Peyer's patch (tissue), 4 donors: Measurements from ENCODE around the gene CD82. TPM values are rescaled to one million over a fixed set of nuclear protein-coding genes. Genes with fewer than 3 reads are reported as not detected.

Experiments used
- DNase-seq, 3 donors: peaks; one replicate each; pipeline ENCODE4 v3.0.0-alpha.2; 2017 to 2019
- H3K27ac ChIP-seq, 4 donors: fragments of 200-600 bp; sonication (generic); one replicate each; pipeline ENCODE4 v1.5.1; 2016 to 2019
- H3K27me3 ChIP-seq, 2 donors: fragments of 200-600 bp; sonication (generic); one replicate each; pipeline ENCODE4 v1.5.1; 2019
- H3K36me3 ChIP-seq, 3 donors: fragments of 200-600 bp; sonication (generic); one replicate each; pipeline ENCODE4 v1.5.1; 2016 to 2019
- H3K4me1 ChIP-seq, 4 donors: fragments of 200-600 bp; sonication (generic); one replicate each; pipeline ENCODE4 v1.5.1; 2016 to 2019
- H3K4me3 ChIP-seq, 4 donors: fragments of 200-600 bp; sonication (generic); 1 replicate in 3 of 4; 2 replicates in 1 of 4; pipeline ENCODE4 v1.5.1; 2016 to 2019; ENCODE audit warnings: mild to moderate bottlenecking in 1 of 4
- H3K9me3 ChIP-seq, 4 donors: fragments of 200-600 bp; sonication (generic); one replicate each; pipeline ENCODE4 v1.5.1; 2016 to 2019; ENCODE audit warnings: mild to moderate bottlenecking in 1 of 4
- POLR2A ChIP-seq, 2 donors: fragments of 450-650 bp; IDR thresholded peaks; one replicate each; pipeline ENCODE4 v1.5.1; 2017; ENCODE audit warnings: antibody characterized with exemption in 2 of 2, mild to moderate bottlenecking in 2 of 2, moderate library complexity in 2 of 2
- total RNA-seq, 4 donors: library from RNA; depleted of rRNA; stranded (reverse); fragments of >200 nt; gene quantifications; one replicate each; pipeline ENCODE4 v1.1.0, GENCODE V29; 2016
- TF ChIP-seq, protein P1 (sequence below), 6 experiments: fragments of 450-650 bp in 4 of 6; fragments of 200-600 bp in 2 of 6; sonication (generic) in 1 of 6; IDR thresholded peaks; one replicate each; pipeline ENCODE4 v1.5.1; 2017 to 2019; ENCODE audit warnings: antibody characterized with exemption in 6 of 6, mild to moderate bottlenecking in 3 of 6, moderate library complexity in 1 of 6

Gene CD82
- total RNA-seq, 4 donors from 2014 or later, result 40.4 to 140 (median 78.4) TPM

DNA sequence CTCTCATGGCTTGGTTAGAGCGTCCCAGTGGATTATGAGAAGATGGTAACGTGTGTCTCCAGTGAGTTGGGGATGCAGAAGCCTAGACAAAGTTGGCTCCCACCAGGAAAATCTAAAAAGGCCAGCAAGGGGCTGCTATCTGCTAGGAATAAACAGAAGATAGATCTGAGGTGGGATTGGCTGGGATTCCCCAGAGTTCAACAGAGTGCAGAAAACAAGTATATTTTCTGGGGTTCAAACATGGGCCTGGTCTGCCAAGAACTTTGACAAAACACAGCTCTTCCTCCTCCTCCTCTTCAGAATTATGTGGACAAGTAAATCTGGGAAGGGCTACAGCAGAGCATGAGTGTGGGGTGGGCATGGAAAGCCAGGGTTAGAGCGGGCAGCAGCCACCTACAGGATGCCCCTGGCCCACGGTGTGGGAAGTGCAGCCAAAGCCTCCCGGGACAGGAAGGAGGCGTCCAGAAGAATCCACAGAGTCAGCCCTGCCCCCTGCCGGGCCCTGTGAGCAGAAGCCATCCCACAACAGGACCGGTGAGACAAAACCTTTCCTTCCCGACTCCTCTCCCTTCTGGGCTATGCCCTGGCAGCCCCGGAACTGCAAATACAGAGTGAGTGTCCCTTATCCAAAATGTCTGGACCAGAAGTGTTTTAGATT, 67.1 kb downstream of the CD82 start:
- Histone ChIP-seq H3K4me1 (peaks cover 0 to 21% (median 0%) of the 10 kb centered on the region in 4 donors), H3K27ac (no peak overlapping the region), H3K36me3 (no peaks in the 10 kb centered on the region), H3K27me3 (no peaks in the 10 kb centered on the region), H3K9me3 (no peaks in the 10 kb centered on the region), H3K4me3 (no peak overlapping the region)
- DNase-seq, result peak in 2 of 3 donors; percentile 58 to 61
- TF ChIP-seq POLR2A (IDR thresholded peaks at IDR 0.05), result no peak
- TF ChIP-seq, protein P1, sequence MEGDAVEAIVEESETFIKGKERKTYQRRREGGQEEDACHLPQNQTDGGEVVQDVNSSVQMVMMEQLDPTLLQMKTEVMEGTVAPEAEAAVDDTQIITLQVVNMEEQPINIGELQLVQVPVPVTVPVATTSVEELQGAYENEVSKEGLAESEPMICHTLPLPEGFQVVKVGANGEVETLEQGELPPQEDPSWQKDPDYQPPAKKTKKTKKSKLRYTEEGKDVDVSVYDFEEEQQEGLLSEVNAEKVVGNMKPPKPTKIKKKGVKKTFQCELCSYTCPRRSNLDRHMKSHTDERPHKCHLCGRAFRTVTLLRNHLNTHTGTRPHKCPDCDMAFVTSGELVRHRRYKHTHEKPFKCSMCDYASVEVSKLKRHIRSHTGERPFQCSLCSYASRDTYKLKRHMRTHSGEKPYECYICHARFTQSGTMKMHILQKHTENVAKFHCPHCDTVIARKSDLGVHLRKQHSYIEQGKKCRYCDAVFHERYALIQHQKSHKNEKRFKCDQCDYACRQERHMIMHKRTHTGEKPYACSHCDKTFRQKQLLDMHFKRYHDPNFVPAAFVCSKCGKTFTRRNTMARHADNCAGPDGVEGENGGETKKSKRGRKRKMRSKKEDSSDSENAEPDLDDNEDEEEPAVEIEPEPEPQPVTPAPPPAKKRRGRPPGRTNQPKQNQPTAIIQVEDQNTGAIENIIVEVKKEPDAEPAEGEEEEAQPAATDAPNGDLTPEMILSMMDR (IDR thresholded peaks at IDR 0.05), result peak in 4 of 6 experiments; percentile 27 to 43 (median 37)

- no peaks in the 10 kb centered on the region for H3K9me3 ChIP-seq
- H3K4me1 ChIP-seq, result peaks cover 0 to 12% (median 0%) of the 10 kb centered on the region in 4 donors
- H3K36me3 ChIP-seq, result no peaks in the 10 kb centered on the region
- DNase-seq, result no peak
- TF ChIP-seq, protein P1 (IDR thresholded peaks at IDR 0.05), result no peak
- TF ChIP-seq POLR2A (IDR thresholded peaks at IDR 0.05), result no peak
- H3K27me3 ChIP-seq, result no peaks in the 10 kb centered on the region
- no peak overlapping the region for H3K4me3 ChIP-seq
- H3K27ac ChIP-seq, result no peak overlapping the region
These were observed 68.2 kb downstream of the CD82 start for GRCh38 chr11:44633641-44634040.

DNA sequence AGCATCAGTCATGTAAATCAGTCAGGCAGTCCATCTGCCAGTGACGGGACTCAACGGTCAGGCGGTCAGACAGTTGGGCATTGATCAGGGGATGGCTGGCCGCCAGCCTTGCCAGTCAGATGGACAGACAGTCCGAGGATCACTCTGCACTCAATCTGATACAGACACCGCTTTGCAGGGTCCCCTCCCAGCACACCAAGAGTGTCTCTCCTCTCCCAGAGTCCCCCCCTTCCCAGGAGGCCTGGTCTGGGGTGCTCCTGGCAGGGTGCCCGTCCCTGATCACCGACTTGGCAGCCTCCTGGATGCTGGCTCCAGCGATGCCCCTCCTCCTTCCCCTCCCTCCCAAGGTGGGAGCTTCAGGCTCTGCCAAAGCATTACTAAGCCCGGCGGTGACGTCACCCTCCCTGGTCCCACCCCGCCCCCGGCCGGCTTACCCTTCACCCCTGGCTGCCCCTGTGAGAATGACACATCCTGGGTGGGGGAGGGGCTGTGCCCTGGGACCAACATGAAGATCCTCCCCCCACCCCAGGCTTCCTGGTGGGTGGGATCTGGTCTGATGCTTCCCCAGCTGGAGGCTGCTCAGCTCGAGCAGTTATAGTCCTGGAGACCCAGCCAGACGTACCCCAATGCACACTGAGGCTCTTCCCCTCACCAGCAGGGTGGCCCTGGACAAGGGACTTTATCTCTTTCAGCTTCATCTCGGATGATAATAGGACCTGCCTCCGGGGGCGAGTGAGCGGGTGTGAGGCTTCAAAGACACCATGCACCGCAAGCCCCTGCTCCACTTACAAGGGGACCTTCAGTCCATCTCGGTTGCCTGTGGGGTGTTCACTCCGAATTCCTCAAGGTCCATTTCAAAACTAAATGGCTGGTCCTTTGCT, 69.2 kb downstream of the CD82 start:
- no peak overlapping the region for H3K27ac ChIP-seq
- no peak overlapping the region for H3K4me3 ChIP-seq
- TF ChIP-seq, protein P1 (IDR thresholded peaks at IDR 0.05), result no peak
- no peak for TF ChIP-seq POLR2A (IDR thresholded peaks at IDR 0.05)
- H3K27me3 ChIP-seq, result no peaks in the 10 kb centered on the region
- peaks cover 0 to 10% (median 0%) of the 10 kb centered on the region in 4 donors for H3K4me1 ChIP-seq
- H3K36me3 ChIP-seq, result no peaks in the 10 kb centered on the region
- H3K9me3 ChIP-seq, result no peaks in the 10 kb centered on the region
- peak in 2 of 3 donors; percentile 57 to 68 for DNase-seq

GRCh38 chr11:44637487-44637886, 72.0 kb downstream of the CD82 start:
- Histone ChIP-seq H3K27me3 (no peaks in the 10 kb centered on the region), H3K4me3 (no peak overlapping the region), H3K36me3 (no peaks in the 10 kb centered on the region), H3K27ac (no peak overlapping the region), H3K9me3 (no peaks in the 10 kb centered on the region), H3K4me1 (peaks cover 0 to 10% (median 0%) of the 10 kb centered on the region in 4 donors)
- DNase-seq, result no peak
- TF ChIP-seq POLR2A (IDR thresholded peaks at IDR 0.05), result no peak
- TF ChIP-seq, protein P1 (IDR thresholded peaks at IDR 0.05), result no peak

- no peaks in the 10 kb centered on the region for H3K36me3 ChIP-seq
- peak in 2 of 3 donors; percentile 43 to 50 for DNase-seq
- H3K4me3 ChIP-seq, result no peak overlapping the region
- H3K27me3 ChIP-seq, result no peaks in the 10 kb centered on the region
- H3K9me3 ChIP-seq, result peaks cover 0 to 4% (median 0%) of the 10 kb centered on the region in 4 donors
- no peak overlapping the region for H3K27ac ChIP-seq
- H3K4me1 ChIP-seq, result peaks cover 0 to 10% (median 0%) of the 10 kb centered on the region in 4 donors
- TF ChIP-seq POLR2A (IDR thresholded peaks at IDR 0.05), result no peak
- TF ChIP-seq, protein P1 (IDR thresholded peaks at IDR 0.05), result no peak
These were observed 72.6 kb downstream of the CD82 start for GRCh38 chr11:44638032-44638431.
